Activated T-helper 1 cell treated with anti-CD3 and anti-CD28 coated beads, Interleukin-2, amount 50 U/mL, for 16 hours (primary cell): ENCODE data around the gene KCNQ4.

Experiments
- DNase-seq, 2 donors: peaks; one replicate each; pipeline ENCODE4 v3.0.0-alpha.2; 2020; ENCODE audit warnings: low read depth in 1 of 2, low spot score in 1 of 2

KCNQ4 gene

DNA sequence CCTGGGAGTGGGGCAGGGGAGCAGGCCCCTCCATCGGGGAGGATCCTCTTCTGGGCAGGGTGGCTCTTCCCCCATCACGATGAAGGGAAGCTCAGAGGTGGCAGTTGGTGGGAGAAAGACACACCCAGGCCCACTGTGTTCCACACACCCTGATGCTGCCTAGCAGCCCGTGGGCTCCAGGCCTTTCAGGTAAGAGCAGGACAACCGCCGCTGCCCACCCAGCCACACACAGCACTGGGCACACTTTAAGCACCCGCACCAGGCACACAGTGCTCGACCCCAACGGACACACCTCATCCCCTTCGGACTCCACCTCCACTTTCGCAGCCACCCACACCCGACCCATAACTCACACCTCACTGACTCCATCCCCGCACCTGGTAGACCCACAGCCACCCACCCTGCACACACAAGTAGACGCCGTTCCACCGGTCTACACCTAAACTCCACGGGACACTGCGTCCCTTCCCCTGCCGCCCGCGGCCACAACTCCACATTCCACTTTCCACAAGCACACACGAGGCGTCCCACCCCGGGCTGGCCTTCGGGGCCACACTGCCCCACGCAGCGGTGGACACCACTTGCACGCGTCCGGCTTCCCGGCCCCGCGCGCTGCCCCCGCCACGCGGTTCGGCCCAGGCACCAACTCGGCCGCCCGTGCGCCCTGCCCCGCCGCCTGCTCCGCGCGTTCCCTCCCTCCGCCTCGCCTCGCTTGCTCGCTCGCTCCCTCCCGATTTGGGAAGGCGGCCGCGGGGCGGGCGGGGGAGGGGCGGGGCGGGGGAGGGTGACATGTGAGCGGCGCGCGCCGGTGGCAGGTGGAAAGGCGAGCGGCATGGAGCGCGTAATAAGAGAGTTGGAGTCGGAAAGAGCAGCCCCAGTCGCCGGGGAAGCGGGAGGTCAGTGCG is at the start of gene KCNQ4:
KCNQ4 (plus strand) TSS at position 787 of the 905 bp plus-strand sequence. CDS start 307 bp downstream, outside the sequence.
- no peak for DNase-seq

DNA sequence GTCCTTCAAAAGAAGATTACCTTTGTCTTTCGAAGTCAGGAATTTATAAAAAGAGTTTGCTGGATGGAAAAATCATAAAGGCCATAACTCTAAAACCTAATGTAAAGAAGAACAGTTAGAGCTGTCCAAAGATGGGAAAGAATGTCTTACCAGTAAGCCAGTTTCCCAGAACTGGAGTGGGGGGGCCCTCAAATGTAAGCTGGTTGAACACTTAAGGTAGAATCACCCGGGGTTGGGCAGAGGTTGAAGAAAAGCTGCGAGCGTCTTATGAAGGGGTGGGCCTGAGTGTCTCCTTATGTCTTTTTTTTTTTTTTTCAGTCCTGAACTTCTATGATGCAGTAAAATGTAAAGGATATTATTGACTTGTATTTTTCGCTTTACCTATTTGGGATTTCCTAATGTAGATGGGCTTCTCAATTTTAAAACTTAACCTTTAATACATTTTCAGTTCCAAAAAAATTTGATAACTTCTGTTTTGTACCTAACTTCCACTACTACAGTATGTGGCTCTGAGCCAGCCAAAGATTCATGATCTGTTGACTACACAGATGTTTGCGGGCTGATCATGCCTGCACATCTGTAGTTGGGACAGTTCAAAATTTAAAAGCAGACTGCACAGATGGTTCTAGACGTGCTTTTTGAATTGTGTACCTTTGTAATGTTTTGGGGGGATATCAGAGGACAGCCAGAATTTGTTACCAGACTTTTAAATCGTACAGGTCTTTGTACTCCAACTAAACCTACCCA is 48.5 kb upstream of the KCNQ4 start:
- no peak for DNase-seq

DNA sequence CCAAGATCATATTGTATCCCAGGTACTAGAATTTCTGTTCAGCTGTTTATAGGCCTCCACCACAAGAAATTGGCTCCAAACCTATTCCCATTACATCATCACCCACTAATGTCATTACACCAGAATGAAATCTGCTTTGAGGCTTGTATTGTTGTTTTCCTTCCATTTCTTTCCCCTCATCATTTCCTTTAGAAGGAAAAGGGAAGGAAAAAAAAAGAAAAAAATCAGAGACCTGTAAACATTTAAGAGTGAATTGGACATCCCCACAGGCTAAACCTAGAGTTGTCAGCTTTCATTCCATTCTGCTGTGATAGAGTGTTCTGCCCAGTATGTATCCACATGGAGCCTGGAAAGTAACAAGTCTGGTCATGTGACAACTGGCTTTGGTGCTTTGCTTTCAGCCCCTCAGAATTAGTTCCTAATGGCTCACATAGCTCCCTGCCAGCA is 47.5 kb upstream of the KCNQ4 start:
- no peak for DNase-seq

DNA sequence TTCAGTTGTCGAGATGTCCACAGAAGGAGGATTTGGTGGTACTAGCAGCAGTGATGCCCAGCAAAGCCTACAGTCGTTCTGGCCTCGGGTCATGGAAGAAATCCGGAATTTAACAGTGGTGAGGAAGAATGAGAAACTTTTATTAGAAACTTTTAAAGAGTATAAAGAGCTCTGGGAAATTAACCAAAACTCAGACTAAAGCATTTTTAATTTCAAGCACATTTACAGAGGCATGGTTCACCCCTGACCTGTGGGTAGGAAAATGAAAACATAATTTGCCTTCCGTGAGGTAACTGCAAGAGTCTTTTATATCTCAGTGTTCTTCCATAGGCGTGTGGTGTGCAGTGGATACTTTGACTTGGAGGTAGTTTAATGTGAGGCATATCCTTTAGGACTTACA is 44.8 kb upstream of the KCNQ4 start:
- no peak for DNase-seq

DNA sequence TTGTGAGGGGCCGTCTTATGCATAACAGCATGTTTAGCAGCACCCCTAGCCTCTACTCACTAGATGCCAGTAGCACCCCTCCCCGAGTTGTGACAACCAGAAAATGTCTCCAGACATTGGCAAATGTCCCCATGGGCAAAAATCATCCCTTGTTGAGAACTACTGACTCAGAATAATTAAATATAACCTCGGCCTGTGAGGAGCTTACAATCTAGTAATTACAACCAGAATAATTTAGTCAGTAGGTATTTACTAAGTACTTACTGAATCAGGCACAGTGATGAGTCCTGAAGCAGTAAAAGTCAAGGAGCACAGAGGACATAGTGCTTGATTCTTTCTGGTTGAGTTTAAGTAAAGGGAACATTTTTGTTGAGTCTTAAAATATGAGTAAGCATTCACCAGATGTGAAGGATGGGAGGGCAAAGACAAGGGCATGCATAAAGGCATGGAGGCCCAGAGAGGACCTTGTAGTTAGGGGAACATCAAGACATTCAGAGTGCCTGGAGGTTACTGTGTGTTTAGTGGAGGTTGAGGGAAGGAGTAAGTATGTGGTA is 44.1 kb upstream of the KCNQ4 start:
- DNase-seq: no peak

DNA sequence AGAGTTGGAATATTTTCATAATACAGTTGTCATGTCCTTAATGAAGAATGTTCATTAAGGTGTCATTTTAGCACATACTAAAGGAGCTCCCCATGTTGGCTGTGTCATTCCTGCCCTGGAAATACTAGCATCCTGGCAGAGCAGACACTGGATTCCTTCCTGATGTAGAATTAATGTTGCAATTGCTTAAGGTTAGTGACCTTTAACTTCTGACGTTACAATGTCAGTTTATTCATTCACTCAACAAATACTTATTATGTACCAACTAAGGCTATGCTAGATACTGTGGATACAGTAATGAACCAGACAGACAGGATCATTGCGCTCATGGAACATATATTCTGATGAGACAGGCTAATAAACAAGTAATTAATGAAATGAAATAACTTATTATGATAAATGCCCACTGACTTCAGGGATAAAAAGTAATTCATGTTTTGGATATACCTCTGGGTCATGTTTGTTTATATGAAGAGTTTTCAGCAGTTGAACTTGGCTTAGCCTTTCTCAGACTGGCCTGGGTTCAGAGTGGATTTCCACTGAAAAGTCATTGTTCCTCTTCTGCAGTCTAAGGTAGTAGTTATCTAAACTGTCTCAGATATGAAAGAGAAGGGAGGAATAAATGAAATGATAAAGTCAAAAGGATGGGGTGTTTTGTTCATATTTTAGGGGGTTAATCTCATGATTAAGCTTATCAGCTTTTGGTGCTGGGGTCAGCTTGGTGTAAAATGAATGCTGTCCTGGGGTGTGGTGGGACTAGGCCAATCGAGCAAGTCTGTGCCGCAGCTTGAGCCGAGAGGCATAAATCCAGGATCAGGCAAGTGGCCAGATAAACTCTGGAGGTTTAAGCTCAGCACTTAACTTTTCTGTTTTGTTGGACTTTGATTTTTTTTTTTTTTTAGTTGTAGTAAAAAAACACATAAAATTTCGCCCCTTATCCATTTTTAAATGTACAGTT is 43.3 kb upstream of the KCNQ4 start:
- no peak for DNase-seq

DNA sequence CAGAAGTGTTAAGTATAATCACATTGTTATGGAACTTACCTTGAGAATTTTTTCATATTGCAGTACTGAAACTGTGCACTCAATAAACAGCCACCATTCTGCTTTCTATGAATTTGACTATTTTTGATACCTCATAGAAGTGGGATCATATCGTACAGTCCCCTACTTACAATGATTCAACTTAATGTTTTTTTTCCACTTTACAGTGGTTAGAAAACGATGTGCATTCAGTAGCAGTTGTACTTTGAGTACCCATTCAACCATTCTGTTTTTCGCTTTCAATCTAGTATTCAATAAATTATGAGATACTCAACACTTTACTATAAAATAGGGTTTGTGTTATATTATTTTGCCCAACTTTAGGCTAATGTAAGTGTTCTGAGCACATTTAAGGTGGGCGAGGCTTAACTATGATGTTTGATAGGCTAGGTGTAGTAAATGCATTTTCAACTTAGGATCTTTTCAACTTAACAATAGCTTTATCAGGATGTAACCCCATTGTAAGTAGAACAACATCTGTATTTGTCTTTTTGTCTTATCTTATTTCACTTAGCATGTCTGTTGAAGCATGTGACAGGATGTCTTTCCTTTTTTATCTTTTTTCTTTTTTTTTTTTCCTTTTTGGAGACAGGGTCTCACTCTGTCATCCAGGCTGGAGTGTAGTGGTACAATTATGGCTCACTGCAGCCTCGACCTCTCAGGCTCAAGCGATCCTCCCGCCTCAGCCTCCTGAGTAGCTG is 42.4 kb upstream of the KCNQ4 start:
- no peak for DNase-seq

DNA sequence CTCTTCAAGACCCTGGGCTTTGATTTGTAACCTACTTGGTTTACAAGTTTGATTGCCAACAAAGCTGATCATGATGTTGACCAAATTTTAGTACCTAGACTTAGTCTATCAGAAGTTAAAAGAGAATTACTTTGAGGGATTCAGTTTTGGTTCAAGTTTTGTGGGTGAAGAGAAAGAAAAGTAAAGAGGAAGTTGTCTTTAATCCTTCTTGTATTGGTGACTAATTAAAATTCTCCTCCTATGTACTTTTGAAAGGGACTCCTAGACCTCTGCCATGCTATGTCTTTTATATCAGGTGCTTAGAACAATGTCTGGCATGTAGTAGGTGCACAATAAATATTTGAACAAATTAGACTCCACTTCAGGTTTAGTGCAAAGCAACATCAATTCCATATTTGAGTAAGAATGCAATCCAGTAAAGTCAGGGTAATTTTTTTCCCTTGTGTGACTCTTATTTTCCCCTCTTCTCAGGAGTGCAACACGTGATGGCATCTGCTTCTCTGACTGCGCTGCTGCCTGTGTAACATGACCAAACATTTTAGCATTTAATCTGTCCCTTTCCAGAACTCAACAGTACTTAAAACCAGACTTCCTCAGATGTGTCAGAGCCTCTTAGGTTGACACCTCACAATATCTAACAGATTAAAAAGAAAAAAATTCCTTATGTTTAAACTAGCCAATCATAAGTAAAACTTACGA is 41.1 kb upstream of the KCNQ4 start:
- DNase-seq: no peak

DNA sequence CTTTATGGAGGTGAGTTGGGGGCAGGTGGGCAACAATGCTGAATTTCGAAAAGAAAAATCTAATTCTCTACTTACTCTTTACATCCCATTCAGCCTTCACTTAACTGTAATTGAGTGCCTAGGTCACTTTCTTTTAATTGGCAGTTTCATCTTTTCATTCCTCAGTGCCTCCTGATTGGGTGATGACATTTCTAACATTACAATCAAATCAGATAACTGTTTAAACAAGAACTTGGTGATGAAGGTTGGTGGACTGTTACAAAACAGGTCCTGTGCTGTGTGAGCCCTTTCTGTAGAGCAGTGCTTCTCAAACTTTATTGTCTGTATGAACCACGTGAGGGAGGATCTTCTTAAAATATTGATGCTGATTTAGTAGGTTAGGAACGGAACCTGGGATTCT is 40.1 kb upstream of the KCNQ4 start:
- no peak for DNase-seq

DNA sequence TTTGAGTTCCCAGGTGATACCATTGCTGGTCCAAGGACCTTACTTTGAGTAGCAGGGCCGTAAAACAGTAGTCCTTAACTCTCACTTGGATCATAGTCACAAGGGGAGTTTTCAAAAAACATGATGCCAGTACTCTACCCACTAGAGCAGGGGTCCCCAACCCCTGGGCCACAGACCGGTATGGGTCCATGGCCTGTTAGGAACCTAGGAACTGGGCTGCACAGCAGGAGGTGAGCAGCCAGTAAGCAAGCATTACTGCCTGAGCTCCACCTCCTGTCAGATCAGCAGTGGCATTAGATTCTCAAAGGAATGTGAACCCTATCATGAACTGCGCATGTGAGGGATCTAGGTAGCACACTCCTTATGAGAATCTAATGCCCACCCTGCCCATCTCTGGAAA is 39.7 kb upstream of the KCNQ4 start:
- no peak for DNase-seq

DNA sequence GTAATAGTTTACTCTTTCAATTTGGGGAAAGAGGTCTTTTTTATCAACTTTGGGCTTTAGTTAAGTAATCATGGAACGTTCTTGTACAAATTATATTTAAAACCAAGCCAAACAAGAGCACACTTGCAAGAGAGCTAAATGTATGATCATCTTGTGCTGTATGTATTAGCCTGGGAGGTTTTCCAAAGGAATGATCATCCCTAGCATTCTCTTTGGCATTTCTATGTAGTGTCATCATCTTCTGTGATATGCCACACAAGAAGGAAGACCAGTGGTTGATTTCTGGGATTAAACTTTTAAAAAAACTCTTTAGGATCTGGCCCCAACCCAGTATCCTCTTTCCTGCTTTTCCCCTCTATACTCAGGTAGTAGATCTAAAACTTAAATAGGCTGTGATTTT is 38.4 kb upstream of the KCNQ4 start:
- DNase-seq: no peak

DNA sequence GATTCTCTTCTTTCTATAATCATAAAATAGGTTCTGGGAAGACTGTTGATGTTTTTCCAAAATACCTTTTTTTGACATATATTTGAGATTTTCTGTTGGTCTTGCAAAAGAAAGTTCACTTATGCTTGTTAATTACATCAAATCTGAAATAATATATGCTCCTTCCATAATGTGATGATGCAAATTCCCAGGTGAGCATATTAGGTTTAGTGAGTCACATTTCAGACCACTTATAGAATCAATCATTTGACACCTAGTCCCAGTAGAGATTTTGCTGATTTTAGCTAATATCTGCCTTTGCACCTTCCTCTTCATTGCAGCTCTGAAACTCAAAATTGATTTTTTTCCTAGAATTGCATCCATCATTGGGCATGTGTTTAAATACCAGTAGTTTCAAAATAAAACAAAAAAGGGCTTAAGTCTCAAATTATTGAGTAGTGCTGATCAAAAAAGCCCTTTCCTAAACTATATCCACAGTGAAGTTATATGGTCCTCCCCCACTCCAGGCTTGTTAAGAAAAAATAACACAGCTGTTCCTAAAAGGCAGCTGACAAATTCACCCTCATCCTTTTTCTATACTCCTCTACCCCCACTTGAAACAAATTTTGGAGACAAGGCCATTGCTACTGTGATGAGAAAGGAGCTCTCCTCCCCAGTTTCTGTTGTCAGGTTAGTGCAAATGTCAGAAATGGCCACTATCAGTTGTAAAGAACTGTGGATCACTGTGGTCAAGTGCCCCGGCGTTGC is 37.1 kb upstream of the KCNQ4 start:
- no peak for DNase-seq

DNA sequence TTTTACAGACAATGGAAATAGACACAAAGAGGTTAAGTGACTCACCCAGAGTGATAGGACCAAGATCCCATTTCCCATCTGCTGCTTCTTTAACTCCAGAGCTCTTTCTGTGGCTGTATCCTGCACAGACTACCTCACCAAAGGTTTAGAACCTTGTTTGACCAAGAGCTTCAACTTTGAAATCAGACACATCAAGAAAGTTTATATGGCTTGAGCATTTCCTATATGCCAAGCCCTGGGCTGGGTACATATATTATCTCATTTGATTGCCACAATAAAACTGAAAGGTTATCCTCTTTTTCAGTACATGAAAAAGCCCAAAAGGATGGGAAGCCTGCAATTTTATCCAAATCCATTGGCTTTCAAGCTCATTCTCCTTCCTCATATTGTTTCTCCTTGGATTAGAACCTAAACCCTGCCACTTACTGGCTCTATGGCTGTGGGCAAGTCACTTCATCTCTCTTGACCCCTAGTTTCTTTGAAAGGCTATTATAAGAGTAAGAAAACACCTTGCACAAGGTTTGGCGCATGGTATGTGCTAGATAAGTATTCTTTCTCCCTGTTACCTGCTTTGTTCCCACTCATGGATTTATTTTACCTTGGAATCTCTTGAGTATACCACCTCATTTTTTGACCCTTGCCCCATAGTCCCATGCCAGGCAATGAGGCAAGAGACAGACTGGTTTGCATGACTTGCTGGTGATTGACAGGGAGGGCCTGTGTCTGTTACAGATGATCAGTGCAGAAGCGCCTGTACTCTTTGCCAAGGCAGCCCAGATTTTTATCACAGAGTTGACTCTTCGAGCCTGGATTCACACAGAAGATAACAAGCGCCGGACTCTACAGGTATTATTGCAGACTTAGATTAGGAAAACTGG is 34.5 kb upstream of the KCNQ4 start:
- DNase-seq: no peak

DNA sequence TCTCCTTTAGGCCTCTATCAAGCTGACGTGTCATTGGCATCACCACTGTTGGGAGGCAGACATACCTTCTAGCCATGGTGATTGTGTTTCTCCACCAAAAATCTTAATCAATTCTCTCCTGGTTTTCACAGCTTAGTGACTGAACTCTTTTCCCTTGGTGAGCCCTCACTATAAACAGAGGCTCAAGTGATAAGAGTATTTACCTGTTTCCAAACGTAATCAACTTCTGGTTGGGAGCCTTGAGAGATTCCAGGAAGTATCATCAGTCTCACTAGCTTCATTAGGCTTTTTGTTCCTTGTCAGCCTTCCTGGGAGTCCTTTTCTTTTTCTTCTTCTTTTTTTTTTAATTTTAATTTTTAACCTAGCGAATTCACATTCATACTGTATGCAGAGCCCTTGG is 33.8 kb upstream of the KCNQ4 start:
- DNase-seq: no peak

DNA sequence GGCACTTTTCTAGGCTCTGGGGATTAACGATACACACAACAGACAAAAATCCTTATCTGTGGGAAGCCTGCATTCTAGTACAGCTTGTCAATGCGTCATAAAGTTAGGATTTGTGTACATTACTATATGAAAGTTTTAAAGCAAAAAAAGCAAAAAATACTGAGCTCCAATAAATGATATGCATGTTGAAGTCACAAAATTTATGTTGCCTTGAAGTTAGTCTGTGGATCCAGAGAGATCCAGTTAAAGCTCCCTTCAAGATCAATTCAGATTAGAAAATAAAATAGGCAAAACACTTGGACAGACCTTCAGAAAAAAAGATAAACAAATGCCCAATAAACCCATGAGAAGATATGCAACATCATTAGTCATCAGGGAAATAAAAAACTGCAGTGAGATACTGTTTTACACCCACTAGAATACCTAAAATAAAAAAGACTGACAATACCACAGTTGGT is 33.1 kb upstream of the KCNQ4 start:
- no peak for DNase-seq

DNA sequence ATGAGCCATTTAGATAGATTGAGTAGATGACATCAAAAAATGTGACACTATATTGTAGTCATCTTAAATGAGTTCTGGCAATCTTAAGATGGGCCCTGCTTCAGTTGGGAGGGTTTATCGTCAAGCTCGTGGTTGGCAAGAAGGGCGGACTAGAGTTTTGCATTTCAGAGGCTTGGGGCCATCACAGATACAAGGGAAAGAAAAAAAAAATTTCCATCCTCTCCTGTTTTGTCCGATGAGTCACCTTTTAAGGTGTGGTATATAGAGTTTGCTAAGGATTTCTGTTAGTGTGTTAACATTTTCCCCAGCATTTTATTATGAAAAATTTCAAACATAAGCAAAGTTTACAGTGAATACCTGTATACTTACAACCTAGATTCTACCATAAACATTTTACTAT is 31.8 kb upstream of the KCNQ4 start:
- no peak for DNase-seq

DNA sequence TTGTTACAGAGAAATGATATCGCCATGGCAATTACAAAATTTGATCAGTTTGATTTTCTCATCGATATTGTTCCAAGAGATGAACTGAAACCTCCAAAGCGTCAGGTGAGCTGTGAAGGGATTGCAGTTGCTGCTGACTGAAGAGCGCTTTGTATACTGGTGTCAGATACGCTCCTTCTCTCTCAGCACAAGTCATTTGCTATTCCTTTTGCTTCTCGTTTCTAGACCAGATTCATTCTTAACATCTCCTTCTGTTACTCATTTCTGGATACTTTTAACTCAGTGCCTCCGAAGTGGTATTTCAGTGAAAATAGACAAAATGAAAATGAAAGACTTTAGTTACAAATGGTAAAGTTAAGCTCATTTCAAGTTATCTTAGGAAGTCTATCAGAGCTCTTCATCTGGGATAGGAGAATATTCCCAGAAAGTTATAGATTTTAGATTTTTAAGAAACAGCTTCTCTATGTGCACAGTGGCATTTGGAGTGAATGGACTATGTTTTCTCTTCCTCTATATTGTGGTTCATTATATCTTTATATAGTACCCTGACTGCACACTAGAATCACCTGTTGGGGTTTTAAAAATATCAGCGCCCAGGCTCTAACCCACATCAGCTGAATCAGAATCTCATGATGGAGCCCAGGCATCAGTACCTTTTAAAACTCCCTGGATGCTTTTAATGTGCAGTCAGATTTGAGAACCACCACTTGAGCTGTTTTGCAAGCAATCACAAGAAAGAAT is 30.3 kb upstream of the KCNQ4 start:
- DNase-seq: no peak
